ENCODE measurements around the gene LRRC30.

LRRC30 gene

DNA sequence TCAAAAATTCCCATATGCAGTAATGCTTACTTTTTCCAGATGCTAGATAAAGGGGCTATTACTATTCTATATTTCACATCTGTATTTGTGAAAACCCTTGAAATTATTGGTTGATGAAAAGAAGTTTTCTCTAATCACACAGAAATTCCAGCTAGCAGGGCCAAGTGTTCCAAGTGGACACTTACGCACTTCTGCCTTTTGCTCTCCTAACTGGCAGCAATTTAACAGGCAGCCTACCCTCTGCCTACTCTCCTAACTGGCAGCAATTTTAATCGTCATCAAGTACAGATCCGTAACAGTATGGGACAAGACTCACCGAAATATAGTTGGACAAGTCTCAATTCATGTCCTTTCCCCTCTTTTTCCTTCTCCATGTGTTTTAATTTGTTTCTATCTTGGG is 12.0 kb downstream of the LRRC30 start:
- DNase-seq: no peak

DNA sequence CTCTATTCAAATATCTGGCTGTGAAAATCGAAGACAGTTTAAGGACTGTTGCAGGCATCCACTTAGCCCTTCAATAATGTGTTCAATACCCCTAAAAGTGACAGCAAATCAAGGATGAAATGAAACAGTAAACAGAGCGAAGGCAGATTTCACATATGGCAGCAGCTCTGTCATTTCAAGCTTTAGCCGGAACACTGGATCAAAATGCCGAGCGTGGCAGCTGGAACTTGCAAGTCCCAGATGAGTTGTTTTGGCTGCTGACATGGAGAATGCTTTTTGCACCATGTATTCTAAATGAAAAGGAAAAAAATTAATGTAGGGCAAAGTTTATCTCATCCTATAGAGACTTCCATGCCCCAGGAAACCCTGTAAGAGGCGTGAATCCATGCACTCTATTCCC is 18.0 kb downstream of the LRRC30 start:
- no peak for DNase-seq

DNA sequence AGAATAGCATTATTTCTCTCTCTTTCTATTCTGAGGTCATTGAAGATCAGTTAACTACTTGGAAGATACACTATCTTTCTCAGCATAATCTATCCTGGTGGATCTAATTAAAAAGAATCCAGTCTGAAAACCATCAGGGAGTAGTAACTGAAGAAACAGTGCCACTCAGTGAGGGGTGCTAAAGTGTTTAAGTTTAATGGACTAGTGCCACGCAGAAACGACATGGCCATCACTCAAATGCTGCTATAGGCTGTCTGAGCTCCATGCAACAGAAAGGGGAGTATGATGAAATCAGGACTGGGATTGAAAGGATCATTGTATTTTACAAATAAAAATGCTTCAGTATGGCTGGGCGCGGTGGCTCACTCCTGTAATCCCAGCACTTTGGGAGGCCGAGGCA is 23.3 kb downstream of the LRRC30 start:
- no peak for DNase-seq

DNA sequence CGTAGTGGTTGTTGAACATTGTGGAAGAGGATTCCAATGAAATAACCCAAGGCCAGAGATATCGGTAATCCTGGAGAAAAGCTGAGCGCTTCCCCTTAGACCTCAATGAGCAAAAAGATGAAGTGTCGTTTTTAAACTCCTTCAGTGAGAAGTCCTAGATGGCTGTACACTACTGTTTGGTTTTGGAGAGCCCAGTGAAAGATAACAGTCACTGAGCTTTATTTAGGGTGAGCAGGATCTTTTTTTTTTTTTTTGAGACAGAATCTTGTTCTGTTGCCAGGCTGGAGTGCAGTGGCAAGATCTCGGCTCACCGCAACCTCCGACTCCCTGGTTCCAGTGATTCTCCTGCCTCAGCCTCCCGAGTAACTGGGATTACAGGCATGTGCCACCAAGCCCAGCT is 24.2 kb downstream of the LRRC30 start:
- DNase-seq: no peak

DNA sequence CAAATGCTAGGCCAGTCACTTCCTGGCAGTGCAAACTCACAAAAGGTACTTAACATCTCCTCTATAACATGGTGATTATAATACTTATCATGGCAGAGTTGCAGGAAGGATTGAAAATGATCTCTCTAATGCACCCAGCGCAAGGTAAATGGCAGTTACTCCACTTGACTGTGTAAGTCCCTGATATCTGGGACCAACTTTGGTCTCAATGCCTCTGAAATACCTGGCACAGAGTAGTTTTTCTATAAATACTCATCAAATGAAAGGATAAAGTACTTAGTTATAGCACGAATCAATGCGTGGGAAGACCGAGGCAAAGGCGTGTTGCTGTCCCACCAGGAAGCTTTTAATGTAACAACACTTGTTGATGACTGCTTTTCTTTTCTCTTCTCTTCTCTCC is 24.8 kb downstream of the LRRC30 start:
- no peak for DNase-seq

DNA sequence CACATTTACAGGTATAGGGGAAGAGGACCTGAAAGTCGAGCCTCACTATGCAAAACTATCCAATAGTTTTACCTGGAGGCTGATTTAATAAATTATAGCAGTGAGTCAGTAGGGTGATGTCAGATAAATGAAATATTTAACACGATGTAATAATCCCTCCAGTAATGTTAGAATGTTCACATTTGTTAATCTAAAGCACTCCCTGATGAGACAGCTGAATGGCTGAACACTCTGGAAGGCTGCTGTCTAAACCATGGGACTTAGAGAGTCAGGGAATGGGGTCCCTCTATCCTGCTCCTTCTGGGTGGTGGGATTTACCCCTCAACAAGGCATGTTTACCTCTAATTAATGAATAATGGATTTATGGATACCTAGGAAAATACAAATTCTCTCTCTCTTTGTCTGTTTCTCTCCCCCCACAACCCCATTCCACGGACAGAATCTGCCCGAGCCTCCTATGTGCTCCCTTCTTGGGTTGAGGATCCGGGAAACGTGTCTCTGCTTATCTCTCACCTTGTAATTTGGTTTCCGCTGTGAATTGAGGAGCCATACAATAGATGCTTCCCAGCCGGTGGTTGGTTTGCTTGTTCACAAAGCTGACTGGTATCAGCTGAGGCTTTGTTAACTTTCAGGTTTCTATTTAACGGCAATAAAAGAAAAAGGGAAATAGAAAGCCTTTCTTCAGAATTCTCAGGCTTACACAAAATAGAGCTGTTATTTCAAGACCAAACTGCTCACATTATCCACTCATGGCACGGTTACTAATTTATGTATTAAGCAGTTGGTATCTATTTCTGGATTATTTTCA is 25.9 kb downstream of the LRRC30 start:
- DNase-seq: no peak

DNA sequence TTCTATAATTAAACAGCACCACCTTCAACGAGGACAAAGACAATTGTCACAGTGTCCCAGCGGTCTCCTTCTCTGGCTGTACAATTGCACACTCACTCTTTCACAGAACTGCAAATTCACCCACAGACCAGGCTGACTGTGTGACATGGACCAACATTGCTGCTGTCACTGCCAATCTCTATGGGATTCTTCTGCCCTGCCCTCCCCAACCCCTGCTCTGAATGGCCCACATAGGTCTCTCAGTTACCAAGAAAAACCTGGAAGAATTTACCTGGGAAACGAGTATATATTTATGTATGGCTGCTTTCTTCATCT is 26.5 kb downstream of the LRRC30 start:
- DNase-seq: no peak

DNA sequence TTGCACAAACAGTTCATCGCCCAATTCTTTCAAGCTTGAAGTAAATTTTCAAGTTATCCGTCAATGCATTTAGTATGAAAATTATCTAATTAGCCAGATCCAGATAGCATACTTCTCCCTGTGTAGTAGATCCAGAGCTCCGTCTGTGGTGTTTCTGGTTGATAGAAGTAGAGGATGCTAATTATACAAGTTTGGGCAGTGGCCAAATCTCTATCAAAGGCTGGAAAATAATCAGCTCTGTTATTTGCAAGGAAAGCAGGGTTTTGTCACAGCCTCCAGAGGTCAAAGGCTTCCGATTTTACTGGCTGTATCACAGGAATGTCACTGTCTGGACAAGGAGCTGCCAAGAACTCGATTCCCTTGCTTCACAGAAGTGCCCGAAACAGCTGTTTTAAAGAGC is 28.6 kb downstream of the LRRC30 start:
- DNase-seq: no peak

DNA sequence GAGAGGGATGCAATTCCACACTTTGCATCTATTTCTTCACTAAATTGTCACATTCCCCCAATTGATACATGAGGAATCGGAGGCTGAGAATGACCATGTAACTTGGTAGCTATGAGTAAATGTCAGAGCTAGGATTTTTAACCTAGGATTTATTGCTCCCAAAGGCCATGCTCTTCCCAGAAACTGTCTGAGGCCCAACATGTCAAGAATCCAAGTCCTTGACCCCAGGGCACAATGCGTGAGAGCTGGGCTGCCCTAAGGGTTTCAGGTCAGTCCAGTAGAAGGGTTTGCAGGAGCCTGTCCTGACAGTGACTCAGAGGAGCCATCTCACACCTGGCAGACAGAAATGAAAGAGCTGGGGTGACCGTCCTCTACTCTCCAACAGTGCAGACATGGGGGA is 30.3 kb downstream of the LRRC30 start:
- DNase-seq: no peak

DNA sequence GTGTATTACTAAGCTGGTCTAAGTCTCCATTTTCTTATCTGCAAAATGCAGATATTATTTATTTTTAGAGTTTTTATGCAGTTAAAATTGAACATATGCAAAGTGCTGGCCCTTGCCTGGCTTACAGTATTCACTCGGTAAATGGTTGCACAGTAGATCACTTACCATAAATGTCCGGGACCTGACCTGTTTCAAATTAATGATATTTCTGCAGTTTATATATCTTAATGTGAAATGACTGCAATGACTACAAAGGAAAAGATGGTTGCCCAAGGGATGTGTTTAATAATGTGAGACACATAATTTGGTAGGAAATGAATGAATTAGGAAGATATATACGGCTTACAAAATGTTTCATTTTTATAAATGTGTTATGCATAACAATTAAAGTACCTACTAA is 37.1 kb downstream of the LRRC30 start:
- DNase-seq: no peak

DNA sequence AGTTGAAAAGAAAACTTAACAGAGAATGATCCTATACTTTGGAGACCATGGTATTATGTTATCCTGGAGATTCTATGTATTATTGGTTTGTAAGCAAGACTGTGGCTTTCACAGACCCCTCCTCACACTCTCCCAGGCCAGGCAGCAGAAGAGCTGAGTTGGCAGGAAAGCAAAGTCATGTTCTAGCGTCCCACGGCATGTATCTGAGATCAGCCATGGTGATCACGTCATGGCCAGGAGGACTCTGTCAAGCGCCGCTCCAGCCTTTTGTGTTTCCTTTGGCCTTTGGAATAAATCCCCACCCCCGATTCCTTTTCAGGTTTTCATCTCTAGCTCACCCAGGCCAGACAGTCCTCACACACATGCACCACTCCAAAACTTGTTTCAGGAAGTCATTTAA is 39.1 kb downstream of the LRRC30 start:
- DNase-seq: no peak

DNA sequence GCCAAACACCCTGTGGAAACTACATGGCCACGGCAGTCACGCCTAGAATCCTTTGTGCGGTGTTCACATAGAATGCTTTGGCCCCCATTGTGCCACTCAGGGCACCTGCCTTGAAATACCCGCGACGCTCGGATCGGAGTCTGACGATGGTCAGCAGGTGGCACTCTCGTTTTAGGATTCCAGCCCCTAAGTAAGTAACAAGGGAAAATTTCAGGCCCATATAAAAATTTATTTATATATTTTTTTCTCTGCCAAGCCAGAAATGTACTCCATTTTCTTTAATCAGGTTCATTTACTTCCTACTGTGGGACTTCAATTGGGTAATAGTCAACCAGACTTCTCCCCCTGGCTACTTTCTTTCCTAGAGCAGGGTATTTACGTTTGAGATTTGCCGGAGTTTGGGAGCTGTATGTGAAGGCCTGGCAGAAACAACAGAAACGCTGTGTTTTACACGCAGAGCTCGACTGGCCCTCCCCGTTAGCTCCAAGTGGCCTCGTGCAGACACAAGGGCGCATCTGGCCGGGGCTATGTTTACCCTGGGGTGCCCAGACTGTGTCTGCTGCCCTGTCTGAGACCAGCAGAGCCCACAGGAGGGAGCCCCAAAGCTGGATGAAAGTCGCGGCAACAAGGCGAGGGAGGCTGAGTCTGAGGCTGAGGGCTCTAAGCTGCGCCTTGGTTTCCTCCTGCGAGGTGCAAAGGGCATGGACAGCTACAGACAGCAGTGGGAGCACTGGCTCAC is 41.6 kb downstream of the LRRC30 start:
- DNase-seq: no peak

DNA sequence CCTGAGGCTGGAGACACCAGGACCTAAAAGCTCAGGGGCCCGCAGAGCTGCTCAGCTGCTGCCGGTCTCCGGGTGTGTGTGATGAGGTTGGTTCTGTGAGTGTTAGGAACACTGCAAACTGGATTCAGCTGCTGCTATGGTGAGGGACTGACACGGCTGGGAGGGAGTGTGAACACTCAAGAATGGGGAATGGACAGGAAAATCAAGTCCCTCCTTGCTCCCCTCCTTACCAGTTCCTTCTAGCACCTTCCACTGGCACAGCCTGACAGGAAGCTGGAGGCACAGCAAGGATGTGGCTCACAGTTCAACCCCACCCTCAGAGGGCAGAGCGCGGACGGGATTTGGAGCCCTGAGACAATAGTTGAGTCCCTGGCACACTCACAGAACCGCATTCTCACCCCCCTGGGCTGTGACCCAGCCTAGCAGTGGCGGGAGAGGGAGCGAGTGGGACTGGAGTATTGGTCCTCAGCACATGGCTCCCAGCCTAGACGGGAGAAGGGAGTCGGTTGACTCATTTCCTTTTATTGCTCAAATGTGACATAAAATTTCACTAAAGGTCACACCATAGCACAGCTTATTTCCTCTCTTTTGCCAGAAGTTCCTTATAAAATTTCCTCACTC is 42.5 kb downstream of the LRRC30 start:
- DNase-seq: no peak

DNA sequence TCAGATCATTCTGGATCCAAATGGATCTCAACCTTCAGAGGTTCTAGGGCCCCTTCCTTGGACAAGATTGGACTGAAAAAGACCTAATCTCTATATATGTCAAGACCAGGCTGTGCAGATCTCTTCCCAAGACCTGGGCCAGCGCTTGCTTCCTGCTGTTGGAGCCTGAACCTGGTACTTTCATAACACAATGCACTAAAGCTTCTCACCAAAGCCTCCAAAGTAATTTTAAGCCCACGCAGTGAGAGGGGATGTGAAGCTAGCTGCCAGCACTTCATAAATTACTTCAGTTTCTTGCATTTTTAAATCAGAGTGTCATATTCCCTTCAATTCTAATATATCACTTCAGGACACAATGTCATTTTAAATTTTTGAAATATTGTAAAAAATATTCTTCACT is 50.7 kb downstream of the LRRC30 start:
- DNase-seq: no peak

Data from CD4-positive, alpha-beta T cell treated with Interleukin-17A for 4 hours (primary cell).